RWPE1 (cell line): Measurements from ENCODE around the gene SYNJ2.

Source experiments
- CTCF ChIA-PET: fragments of 350-600 bp; sonication (Branson Sonifier 250); formaldehyde crosslinking; extraction: SDS; loops from one replicate; lab custom pipeline; 2021; lab: Yijun Ruan, JAX
- POLR2A ChIA-PET: fragments of 400-600 bp; formaldehyde crosslinking; extraction: SDS; loops from one replicate; lab custom pipeline; 2020; ENCODE audit warnings: antibody characterized with exemption; ENCODE audit not compliant: low non-redundant PET; lab: Yijun Ruan, JAX
- DNase-seq: peaks from one replicate; pipeline ENCODE4 v3.0.0; 2012; ENCODE audit warnings: low spot score
- H3K27ac ChIP-seq: fragments of 450-650 bp; 2 replicates; pipeline ENCODE4 v1.5.1; 2017
- CTCF ChIP-seq: fragments of 450-650 bp; conservative IDR thresholded peaks from 2 replicates; pipeline ENCODE4 v1.5.1; 2017; ENCODE audit warnings: low read depth, mild to moderate bottlenecking

The SYNJ2 gene

GRCh38 chr6:158039571-158040050 is 57.9 kb downstream of the SYNJ2 start:
- POLR2A ChIA-PET = no interaction called here
- CTCF ChIA-PET = no interaction called here
- no peak for DNase-seq
- peak overlapping the region; percentile 34 for H3K27ac ChIP-seq
- no peak for TF ChIP-seq CTCF

GRCh38 chr6:158040051-158040803 is 58.6 kb downstream of the SYNJ2 start:
- DNase-seq = peak; percentile 75
- POLR2A ChIA-PET = no interaction called here
- H3K27ac ChIP-seq = peak overlapping the region; percentile 81
- CTCF ChIA-PET = no interaction called here
- TF ChIP-seq CTCF = no peak

- no peak for TF ChIP-seq CTCF
- peak overlapping the region; percentile 81 for H3K27ac ChIP-seq
- CTCF ChIA-PET = interaction anchor here (1.0 kb wide), 1 partner anchor 9 kb away, joined by 3 read pairs; no protein-coding TSS in a partner anchor
- DNase-seq = no peak
- POLR2A ChIA-PET = no interaction called here
Observed at GRCh38 chr6:158040804-158041347, 59.2 kb downstream of the SYNJ2 start.

GRCh38 chr6:158041370-158041769 is 59.7 kb downstream of the SYNJ2 start:
- DNase-seq = no peak
- peak overlapping the region; percentile 81 for H3K27ac ChIP-seq
- TF ChIP-seq CTCF = no peak
- ChIA-PET CTCF (interaction anchor here (0.7 to 1.4 kb wide), 3 partner anchors 9 to 29 kb away, joined by 3 to 4 read pairs (median 4); no protein-coding TSS in a partner anchor), POLR2A (no interaction called here)

GRCh38 chr6:158041788-158042187 is 60.1 kb downstream of the SYNJ2 start:
- POLR2A ChIA-PET = no interaction called here
- no peak for TF ChIP-seq CTCF
- CTCF ChIA-PET = interaction anchor here (0.7 to 1.4 kb wide), 3 partner anchors 9 to 29 kb away, joined by 3 to 4 read pairs (median 4); no protein-coding TSS in a partner anchor
- DNase-seq = no peak
- peak overlapping the region; percentile 81 for H3K27ac ChIP-seq

GRCh38 chr6:158042245-158042798 is 60.7 kb downstream of the SYNJ2 start:
- ChIA-PET POLR2A (no interaction called here), CTCF (interaction anchor here (1.4 kb wide), 1 partner anchor 12 kb away, joined by 4 read pairs; no protein-coding TSS in a partner anchor)
- TF ChIP-seq CTCF = no peak
- DNase-seq = peak; percentile 58
- peak overlapping the region; percentile 81 for H3K27ac ChIP-seq
